GM21447 (cell line): Measurements from ENCODE around the gene ACTL8.

Experiments
- ATAC-seq: cut with Tn5 transposase; IDR thresholded peaks from one replicate; pipeline ENCODE4 v1.9.1; 2021; ENCODE audit not compliant: unreplicated experiment

ACTL8 gene

DNA sequence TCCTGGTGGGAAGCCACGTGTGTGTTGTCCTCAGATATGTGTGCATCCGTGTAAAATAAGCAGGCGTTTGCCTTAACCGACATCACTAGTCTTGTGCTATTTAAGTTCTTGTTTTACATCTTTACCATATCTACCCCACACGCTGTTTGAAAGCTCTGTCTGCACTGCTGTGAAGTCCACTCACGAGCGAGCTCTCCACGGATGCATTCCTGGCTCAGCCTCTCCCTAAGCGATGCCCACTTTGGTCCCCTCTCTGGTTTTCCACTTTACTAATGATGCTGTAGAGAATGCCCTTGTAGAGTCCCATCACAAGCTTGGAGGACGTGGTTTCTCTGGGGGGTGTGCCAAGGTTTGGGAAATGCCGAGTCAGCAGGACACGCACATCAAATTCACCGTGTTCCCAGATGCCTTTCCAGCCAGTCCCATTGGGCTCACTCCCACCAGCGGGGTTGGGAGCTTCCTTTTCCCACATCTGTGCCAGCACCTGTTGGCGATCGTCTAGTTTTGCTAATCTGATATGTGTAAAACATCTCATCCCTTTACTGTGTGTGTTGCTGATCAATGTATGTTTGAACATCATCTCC, 43.8 kb downstream of the ACTL8 start:
- no peak for ATAC-seq

DNA sequence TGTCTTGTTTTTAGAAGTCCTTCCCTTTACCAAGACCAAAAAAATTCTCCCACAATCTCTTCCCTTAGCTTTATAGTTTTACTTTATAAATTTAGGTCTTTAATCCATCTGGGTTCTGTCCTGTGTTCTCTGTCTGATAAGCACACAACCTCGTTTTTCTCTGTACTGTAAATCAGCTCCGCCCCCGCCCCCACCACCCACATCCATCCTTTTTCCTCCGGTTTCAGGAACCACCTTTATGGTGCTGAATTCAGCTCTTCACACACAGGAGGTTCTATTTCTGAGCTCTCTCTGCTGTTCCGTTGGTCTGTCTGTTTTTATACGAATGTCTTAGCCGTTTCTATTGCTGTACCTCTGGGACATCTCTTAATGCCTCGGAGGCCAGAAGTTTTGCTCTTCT, 44.5 kb downstream of the ACTL8 start:
- ATAC-seq, result no peak

DNA sequence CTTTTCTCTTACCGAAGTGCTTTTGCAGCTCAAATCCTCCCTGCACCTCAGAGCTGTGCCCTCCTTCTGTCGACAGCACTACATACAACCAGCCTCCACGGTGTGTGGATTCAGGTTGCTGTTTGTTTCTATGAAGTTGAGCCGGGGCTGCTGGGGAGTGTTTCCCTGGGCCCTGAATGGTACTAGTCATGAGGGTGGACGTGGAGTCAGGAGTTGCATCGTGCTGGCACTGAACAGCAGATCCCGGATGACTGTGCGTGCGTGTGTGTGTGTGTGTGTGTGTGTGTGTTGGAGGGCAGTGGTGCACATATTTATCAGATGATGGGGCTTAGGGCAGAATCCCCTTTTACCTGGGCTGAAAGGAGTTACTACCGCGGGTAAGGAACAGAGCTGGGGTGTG, 47.0 kb downstream of the ACTL8 start:
- no peak for ATAC-seq

GRCh38 chr1:17802945-17803344, 47.8 kb downstream of the ACTL8 start:
- ATAC-seq, result no peak

GRCh38 chr1:17805869-17806684, 50.9 kb downstream of the ACTL8 start:
- ATAC-seq, result no peak

DNA sequence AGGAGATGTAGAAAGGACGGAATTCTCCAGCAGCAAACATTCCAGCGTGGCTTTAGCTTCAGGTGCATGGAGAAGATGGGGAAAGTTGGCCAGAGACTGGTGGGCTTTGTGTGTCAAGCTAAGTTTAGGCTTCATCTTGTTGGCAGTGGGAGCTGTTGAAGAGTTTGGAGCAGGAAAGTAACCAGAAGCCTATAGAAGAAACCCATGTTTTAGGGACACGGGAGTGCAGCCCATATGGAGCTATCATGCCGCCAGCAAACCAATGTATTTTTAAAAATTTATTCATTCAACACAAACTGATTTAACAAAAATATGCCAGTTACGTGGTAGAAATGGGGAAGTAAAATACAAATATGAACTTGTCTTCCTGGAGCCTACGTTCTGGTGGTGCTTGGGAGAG, 53.7 kb downstream of the ACTL8 start:
- no peak for ATAC-seq

- no peak for ATAC-seq
Measured at GRCh38 chr1:17810668-17811067, 55.5 kb downstream of the ACTL8 start.

DNA sequence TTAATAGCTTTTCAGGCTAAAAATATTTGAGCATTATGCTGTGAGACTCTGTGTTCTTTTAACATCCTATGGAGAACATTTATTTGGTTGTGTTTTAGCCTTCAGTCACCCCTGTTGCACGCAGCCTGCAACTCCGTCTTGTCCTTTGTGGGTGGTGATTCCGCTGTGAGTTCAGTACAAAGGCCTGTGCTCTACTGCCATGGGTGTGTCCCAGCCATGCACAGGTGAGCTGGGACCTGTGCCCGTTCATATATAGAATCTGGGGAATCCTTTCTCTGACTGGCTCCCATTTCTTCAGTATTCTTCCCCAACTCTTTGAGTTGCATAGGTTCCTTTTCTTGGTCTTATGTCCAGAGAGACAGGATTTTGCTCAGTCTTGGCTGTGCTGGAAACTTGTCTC, 61.4 kb downstream of the ACTL8 start:
- no peak for ATAC-seq

DNA sequence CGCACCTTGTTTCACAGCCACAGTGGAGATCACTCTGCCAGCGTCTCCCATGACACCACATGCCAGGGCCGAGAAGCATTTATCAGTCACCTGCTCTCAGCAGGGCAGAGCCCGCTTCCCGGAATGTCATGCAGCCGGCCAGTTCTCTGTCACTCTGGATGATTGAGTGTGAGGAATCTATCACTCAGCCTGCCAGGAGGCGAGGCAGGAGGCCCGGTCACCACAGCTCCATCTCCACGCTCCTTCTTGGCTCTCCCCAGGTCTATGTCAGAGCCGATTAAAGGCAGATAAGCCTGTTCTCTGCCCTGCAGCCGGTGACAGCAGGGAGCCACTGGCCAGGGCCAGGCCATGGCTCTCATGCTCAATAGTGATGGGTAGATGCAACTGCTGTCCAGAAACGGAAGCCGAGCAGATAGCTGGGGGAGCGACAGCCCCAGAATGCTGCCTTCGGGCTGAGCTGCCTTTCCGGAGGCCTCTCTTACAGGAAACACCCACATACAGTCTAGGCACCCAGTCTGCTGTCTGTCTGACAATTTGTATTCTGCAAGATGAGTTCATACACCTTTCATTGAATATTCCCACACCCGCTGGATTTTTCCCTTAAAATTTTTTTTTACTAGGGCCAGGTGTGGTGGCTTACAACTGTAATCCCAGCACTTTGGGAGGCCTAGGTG, 64.1 kb downstream of the ACTL8 start:
- no peak for ATAC-seq

DNA sequence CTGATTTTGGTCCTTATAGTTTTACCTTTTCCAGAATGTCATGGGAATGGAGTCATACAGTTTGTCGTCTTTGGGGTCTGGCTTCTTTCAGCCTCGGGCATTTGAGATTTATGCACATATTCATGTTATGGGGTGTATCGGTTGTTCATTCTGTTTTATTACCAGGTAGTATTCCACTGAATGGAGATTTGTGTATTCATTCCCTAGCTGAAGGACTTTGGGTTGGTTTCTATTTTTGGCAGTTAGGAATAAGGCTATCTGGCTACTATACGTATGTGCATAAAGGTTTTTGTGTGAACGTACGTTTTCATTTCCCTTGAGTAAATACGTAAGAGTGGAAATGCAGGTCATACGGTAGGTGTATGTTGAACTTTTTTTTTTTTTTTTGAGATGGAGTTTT, 65.1 kb downstream of the ACTL8 start:
- no peak for ATAC-seq

- no peak for ATAC-seq
Measured at GRCh38 chr1:17822741-17823426, 67.8 kb downstream of the ACTL8 start.

DNA sequence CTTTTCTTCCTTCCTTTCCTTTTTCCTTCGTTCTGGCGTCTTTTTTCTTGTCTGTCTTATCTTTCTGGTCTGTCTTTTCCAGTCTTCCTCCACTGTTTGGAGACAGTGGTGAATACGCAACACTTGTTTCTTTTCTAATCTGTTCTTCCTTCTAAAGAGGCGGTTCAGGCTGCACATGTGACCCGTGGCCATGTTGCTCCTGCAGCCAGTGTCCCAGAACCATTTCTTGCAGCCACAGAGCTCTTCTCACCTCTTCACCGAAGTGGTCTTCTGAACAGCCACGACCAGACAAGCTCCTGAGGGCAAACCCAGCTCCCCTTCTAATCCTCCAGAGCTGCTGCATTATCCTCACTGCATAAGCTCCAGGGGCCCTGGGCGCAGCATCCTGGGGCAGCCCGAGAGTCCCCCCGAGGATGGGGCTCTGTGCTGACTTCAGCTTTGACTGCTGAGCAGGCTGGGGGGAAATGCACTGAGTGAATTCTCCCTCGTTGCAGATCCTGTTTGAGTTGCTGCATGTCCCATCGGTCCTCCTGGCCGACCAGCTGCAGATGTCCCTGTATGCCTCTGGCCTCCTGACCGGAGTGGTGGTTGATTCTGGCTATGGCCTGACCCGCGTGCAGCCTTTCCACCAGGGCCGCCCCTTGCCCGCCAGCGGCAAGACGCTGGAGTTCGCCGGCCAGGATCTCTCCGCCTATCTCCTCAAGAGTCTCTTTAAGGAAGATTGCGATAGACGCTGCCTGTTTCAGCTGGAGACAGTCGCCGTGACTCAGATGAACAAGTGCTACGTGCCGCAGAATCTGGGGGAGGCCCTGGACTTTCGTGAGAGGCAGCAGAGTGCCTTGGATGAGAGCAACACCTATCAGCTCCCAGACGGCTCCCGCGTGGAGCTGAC, 70.4 kb downstream of the ACTL8 start:
- no peak for ATAC-seq

DNA sequence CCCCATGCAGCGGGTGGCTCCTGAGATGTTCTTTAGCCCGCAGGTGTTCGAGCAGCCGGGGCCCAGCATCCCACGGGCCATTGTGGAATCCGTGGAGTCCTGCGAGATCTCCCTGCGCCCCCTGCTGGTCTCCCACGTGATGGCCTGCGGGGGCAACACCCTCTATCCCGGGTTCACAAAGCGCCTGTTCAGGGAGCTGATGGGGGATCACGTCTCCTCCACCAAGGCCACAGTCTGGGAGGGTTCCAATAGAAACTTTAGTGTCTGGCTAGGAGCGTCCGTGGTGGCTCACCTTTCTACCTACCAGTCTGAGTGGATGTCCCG, 71.0 kb downstream of the ACTL8 start:
- no peak for ATAC-seq

GRCh38 chr1:17828991-17829390, 73.9 kb downstream of the ACTL8 start:
- no peak for ATAC-seq

- ATAC-seq, result no peak
Measured at GRCh38 chr1:17829579-17829978, 74.4 kb downstream of the ACTL8 start.

DNA sequence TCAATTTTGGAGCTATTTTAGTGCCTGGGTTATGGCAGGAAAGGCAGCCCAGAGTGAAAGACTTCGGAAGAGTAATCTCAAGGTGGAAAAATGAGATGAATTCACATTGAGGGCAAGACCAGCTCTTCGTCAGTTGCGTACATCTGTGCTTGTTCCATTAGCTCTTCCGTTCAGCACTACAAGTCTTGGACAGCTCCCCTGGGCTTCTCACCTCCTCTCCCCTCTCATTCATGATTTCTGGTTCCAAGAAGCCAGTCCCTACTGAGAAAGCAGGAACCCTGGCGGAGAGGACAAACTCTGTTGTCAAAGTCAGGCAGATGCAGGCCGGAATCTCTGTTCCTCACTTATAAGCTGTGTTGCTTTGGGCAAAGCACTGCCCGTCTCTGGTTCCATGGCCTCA, 76.5 kb downstream of the ACTL8 start:
- no peak for ATAC-seq

DNA sequence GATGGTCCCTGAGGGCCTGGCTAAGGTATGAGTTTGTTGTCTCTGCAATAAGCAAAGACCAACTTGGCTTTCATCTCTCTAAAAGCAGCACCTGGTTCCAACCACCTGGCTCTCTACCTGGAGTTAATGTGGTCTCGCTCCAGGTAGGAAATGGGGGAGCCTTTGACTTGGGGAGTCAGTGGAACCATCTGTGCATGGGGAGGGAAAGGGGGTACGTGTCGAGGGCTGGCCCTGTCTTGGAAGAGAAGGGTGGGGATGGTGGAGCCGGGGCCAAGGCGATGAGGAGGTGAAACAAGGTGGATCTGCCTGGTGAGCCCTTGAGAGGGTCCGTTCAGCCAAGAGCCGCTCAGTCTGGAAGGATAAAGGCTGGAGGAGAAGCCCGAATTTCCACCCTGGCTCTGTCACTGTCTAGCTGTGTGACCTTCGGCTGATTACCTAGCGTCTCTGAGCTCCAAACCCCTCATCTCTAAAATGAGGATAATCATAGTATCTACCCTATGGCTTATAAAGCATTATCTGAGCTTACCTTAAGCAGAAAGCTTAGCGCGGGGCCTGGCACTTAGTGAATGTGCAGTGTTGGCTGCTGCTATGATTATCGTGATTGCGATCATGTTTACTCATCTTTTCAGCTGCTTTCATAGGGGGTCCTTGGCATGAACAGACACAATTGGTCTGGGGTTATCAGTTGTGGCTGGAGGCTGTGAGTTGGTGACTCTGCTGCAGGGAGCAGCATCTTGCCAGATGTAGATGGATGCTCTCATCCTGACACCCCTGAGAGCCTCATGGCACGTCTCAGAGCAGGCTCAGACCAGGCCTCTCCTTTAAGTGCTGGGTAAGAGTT, 78.7 kb downstream of the ACTL8 start:
- no peak for ATAC-seq

DNA sequence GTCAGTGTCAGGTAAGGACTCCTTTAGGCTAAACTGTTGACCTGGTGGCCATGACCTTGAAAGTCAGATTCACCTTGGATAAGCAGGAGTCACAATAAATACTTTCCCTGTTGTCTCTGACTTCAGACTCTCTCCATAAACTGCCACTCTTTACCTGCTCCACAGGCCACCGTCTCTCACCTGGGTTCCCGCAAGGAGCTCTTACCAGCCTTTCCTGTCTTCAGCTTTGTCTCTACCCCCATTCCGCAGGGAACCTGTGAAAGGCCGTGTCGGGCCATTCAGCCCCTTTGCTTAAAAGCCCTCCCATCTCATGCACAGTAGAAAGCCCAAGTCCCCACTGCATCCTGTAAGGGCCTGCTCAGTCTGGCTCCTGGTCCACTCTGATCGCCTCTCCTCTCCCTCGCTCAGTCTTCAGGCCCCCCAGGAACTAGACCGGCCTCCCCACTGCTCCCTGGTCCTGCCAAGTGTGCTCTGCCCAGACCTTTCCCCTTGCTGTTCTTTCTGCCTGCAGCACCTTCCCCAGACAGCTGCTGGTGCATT, 79.5 kb downstream of the ACTL8 start:
- ATAC-seq, result no peak

DNA sequence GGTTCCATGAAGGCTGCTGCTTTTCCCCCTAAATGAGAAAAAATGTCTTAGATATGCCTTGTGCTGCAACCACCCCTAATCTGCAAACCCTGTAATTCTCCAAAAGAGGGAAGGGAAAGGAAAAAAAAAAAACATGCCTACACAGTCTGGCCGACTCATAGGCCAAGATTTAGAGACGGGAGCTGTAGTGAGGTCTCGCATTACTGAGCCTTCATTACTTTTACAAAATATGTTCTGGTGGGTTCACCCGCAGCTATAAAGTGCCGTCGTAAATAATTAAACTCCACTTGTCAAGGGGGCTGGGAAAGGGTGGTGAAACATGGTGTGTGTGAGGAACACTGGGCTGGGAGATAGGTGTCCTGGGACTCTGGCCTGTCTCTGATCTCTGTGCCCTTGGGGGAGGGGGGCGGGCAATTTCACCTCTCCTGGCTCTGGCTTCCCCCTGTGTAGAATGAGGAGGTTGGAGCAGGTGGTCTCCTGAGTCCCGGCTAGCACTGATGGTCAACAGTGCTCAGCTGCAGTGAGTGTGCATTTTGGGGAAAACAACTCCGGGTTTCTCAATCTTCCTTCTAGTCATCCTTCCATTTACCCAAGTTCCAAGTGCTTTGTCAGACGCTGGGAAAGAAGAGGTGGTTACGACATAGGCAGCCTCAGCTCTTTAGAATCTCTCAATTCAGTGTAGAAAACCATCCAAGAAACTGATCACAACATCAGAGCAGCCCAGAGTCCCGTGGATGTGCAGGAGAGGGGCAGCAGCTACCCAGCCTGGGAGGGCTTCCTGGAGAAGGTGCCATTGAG, 82.3 kb downstream of the ACTL8 start:
- ATAC-seq, result no peak
